Subcutaneous adipose tissue (tissue), 4 donors: ENCODE data around the gene DCK. TPM values are rescaled to one million over a fixed set of nuclear protein-coding genes. Genes with fewer than 3 reads are reported as not detected.

ENCODE experiments used
- CTCF ChIP-seq: fragments of 450-650 bp; IDR thresholded peaks from one replicate; pipeline ENCODE4 v1.5.1; 2016; ENCODE audit warnings: low read depth, mild to moderate bottlenecking, control low read depth, antibody characterized with exemption, moderate library complexity
- total RNA-seq, 4 donors: library from RNA; depleted of rRNA; stranded (reverse); fragments of >200 nt; gene quantifications; one replicate each; pipeline ENCODE4 v1.1.0, GENCODE V29; 2016

Gene DCK
- total RNA-seq, 4 donors from 2014 or later: 14.5 to 32.0 (median 25.2) TPM

GRCh38 chr4:70997546-70997945, 4.1 kb downstream of the DCK start:
- TF ChIP-seq CTCF: no peak

- TF ChIP-seq CTCF: no peak
These were observed 10.9 kb downstream of the DCK start for GRCh38 chr4:71004281-71004851.

- TF ChIP-seq CTCF: no peak
These were observed 12.9 kb downstream of the DCK start for GRCh38 chr4:71006203-71006907.

- no peak for TF ChIP-seq CTCF
These were observed 14.7 kb downstream of the DCK start for GRCh38 chr4:71008196-71008595.

- no peak for TF ChIP-seq CTCF
These were observed 15.6 kb downstream of the DCK start for GRCh38 chr4:71009086-71009485.

GRCh38 chr4:71009890-71010588, 16.6 kb downstream of the DCK start:
- no peak for TF ChIP-seq CTCF

GRCh38 chr4:71011451-71011850, 18.0 kb downstream of the DCK start:
- TF ChIP-seq CTCF: no peak
